ENCODE measurements around the gene TSHZ1. TPM values are rescaled to one million over a fixed set of nuclear protein-coding genes. Genes with fewer than 3 reads are reported as not detected.

TSHZ1 gene
- polyA plus RNA-seq, 1 donor from 2014 or later: 1.1 TPM

DNA sequence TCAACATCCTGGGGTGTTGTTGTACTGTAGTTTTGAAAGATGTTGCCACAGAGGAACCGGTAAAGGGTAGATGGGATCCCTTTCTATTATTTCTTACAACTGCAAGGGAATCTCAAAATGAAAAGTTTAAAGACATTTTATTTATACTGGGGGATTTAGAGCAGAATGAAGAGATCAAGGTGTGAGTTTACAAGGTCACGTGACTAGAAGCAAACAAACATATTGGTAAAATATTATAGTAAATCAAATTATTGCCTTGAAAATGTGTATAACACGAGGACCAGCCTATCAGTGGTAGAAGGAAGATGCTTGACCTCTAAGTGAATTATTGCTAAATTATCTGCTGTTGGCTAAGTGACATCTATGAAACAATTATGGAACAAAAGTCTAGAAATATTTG lies 119.7 kb downstream of the TSHZ1 start:
- Histone ChIP-seq H3K4me2 (ENCODE audit: low read length) (no peak overlapping the region), H3K27ac (ENCODE audit: low read length) (no peak overlapping the region), H3K36me3 (ENCODE audit: insufficient read depth, low read length) (no peaks in the 10 kb centered on the region), H3K79me2 (replicated peaks; ENCODE audit: insufficient read depth, low read length) (no peaks in the 10 kb centered on the region), H3K27me3 (ENCODE audit: insufficient read depth, low read depth, low read length) (no peaks in the 10 kb centered on the region), H3K9me3 (ENCODE audit: low read length) (no peaks in the 10 kb centered on the region), H3F3A (ENCODE audit: insufficient read depth, low read length, poor library complexity, severe bottlenecking) (no peaks in the 10 kb centered on the region), H4K20me1 (ENCODE audit: insufficient read depth) (no peaks in the 10 kb centered on the region), H3K9me2 (ENCODE audit: insufficient read depth, low read length) (no peaks in the 10 kb centered on the region), H3K9ac (ENCODE audit: low read length) (no peak overlapping the region), H2AFZ (ENCODE audit: low read depth, low read length) (no peak overlapping the region), H3K4me3 (ENCODE audit: low read length) (no peak overlapping the region)
- TF ChIP-seq, protein P1, sequence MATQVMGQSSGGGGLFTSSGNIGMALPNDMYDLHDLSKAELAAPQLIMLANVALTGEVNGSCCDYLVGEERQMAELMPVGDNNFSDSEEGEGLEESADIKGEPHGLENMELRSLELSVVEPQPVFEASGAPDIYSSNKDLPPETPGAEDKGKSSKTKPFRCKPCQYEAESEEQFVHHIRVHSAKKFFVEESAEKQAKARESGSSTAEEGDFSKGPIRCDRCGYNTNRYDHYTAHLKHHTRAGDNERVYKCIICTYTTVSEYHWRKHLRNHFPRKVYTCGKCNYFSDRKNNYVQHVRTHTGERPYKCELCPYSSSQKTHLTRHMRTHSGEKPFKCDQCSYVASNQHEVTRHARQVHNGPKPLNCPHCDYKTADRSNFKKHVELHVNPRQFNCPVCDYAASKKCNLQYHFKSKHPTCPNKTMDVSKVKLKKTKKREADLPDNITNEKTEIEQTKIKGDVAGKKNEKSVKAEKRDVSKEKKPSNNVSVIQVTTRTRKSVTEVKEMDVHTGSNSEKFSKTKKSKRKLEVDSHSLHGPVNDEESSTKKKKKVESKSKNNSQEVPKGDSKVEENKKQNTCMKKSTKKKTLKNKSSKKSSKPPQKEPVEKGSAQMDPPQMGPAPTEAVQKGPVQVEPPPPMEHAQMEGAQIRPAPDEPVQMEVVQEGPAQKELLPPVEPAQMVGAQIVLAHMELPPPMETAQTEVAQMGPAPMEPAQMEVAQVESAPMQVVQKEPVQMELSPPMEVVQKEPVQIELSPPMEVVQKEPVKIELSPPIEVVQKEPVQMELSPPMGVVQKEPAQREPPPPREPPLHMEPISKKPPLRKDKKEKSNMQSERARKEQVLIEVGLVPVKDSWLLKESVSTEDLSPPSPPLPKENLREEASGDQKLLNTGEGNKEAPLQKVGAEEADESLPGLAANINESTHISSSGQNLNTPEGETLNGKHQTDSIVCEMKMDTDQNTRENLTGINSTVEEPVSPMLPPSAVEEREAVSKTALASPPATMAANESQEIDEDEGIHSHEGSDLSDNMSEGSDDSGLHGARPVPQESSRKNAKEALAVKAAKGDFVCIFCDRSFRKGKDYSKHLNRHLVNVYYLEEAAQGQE (IDR thresholded peaks at IDR 0.05; ENCODE audit: borderline replicate concordance): no peak
- TF ChIP-seq EZH2 (IDR thresholded peaks at IDR 0.05; ENCODE audit: borderline replicate concordance, insufficient read depth, low read length, poor library complexity, severe bottlenecking) (no peak), POLR2AphosphoS5 (IDR thresholded peaks at IDR 0.05) (no peak), TAF1 (IDR thresholded peaks at IDR 0.05; ENCODE audit: low read depth) (no peak), SMC3 (conservative IDR thresholded peaks at IDR 0.05; ENCODE audit: poor library complexity) (no peak), EP300 (conservative IDR thresholded peaks at IDR 0.05; ENCODE audit: poor library complexity, severe bottlenecking) (no peak), RAD21 (conservative IDR thresholded peaks at IDR 0.05) (no peak), MXI1 (conservative IDR thresholded peaks at IDR 0.05; ENCODE audit: poor library complexity, severe bottlenecking) (no peak)
- TF ChIP-seq, protein P2, sequence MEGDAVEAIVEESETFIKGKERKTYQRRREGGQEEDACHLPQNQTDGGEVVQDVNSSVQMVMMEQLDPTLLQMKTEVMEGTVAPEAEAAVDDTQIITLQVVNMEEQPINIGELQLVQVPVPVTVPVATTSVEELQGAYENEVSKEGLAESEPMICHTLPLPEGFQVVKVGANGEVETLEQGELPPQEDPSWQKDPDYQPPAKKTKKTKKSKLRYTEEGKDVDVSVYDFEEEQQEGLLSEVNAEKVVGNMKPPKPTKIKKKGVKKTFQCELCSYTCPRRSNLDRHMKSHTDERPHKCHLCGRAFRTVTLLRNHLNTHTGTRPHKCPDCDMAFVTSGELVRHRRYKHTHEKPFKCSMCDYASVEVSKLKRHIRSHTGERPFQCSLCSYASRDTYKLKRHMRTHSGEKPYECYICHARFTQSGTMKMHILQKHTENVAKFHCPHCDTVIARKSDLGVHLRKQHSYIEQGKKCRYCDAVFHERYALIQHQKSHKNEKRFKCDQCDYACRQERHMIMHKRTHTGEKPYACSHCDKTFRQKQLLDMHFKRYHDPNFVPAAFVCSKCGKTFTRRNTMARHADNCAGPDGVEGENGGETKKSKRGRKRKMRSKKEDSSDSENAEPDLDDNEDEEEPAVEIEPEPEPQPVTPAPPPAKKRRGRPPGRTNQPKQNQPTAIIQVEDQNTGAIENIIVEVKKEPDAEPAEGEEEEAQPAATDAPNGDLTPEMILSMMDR (IDR thresholded peaks at IDR 0.05; ENCODE audit: poor library complexity, severe bottlenecking): no peak

DNA sequence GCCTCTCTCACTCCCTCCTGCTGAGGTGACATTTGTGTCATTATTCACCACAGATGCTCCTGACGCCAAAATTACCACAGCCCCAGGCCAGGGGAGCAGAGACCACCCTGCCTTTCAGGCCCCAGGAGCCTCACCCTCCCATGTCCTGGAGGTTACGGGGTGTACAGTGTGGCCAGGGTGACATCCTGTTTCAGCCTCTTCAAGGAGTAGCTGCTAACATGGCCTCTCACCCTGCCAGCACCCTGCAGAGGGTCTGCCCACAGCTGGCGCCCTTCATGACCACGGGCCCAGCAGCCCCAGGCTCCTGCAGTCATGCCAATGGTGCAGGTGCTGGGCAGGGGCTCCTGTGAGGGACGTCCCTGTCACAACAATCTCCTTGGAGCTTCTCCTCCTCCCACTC lies 124.3 kb downstream of the TSHZ1 start:
- Histone ChIP-seq H3K4me2 (ENCODE audit: low read length) (no peak overlapping the region), H3K9me3 (ENCODE audit: low read length) (no peaks in the 10 kb centered on the region), H4K20me1 (ENCODE audit: insufficient read depth) (no peaks in the 10 kb centered on the region), H3K9ac (ENCODE audit: low read length) (no peak overlapping the region), H3K27me3 (ENCODE audit: insufficient read depth, low read depth, low read length) (no peaks in the 10 kb centered on the region), H3K4me3 (ENCODE audit: low read length) (no peak overlapping the region), H3F3A (ENCODE audit: insufficient read depth, low read length, poor library complexity, severe bottlenecking) (no peaks in the 10 kb centered on the region), H2AFZ (ENCODE audit: low read depth, low read length) (no peak overlapping the region), H3K9me2 (ENCODE audit: insufficient read depth, low read length) (no peaks in the 10 kb centered on the region), H3K36me3 (ENCODE audit: insufficient read depth, low read length) (no peaks in the 10 kb centered on the region), H3K27ac (ENCODE audit: low read length) (no peak overlapping the region), H3K79me2 (replicated peaks; ENCODE audit: insufficient read depth, low read length) (no peaks in the 10 kb centered on the region)
- no peak for TF ChIP-seq POLR2AphosphoS5 (IDR thresholded peaks at IDR 0.05)

DNA sequence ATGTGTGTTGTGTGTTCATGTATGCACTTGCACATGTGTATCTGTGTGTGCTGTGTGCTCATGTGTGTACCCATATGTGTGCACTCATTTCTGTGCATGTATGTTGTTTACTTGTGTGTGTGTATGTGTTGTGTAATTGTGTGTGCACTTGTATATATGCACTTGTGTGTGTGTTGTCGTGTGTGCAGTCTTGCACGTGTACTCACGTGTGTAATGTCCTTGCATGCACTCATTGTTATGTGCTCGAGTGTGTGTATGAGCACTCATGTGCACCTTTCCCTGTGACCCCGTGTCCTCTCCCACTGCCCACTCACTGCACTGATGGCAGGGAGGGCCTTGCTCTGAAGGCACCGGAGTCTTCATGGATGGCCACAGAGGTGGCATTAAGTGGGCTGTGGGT lies 124.9 kb downstream of the TSHZ1 start:
- H3K36me3 ChIP-seq (ENCODE audit: insufficient read depth, low read length): no peaks in the 10 kb centered on the region
- H3K27ac ChIP-seq (ENCODE audit: low read length): no peak overlapping the region
- H3K9ac ChIP-seq (ENCODE audit: low read length): no peak overlapping the region
- no peak overlapping the region for H3K4me3 ChIP-seq (ENCODE audit: low read length)
- no peaks in the 10 kb centered on the region for H3K79me2 ChIP-seq (replicated peaks; ENCODE audit: insufficient read depth, low read length)
- H3K9me3 ChIP-seq (ENCODE audit: low read length): no peaks in the 10 kb centered on the region
- no peak overlapping the region for H3K4me2 ChIP-seq (ENCODE audit: low read length)
- H4K20me1 ChIP-seq (ENCODE audit: insufficient read depth): no peaks in the 10 kb centered on the region
- H3F3A ChIP-seq (ENCODE audit: insufficient read depth, low read length, poor library complexity, severe bottlenecking): no peaks in the 10 kb centered on the region
- H3K27me3 ChIP-seq (ENCODE audit: insufficient read depth, low read depth, low read length): no peaks in the 10 kb centered on the region
- TF ChIP-seq MXI1 (conservative IDR thresholded peaks at IDR 0.05; ENCODE audit: poor library complexity, severe bottlenecking) (no peak), RAD21 (conservative IDR thresholded peaks at IDR 0.05) (no peak), EZH2 (IDR thresholded peaks at IDR 0.05; ENCODE audit: borderline replicate concordance, insufficient read depth, low read length, poor library complexity, severe bottlenecking) (no peak), POLR2AphosphoS5 (IDR thresholded peaks at IDR 0.05) (no peak), SMC3 (conservative IDR thresholded peaks at IDR 0.05; ENCODE audit: poor library complexity) (no peak), TAF1 (IDR thresholded peaks at IDR 0.05; ENCODE audit: low read depth) (no peak), EP300 (conservative IDR thresholded peaks at IDR 0.05; ENCODE audit: poor library complexity, severe bottlenecking) (no peak)
- TF ChIP-seq, protein P2 (IDR thresholded peaks at IDR 0.05; ENCODE audit: poor library complexity, severe bottlenecking): no peak
- TF ChIP-seq, protein P1 (IDR thresholded peaks at IDR 0.05; ENCODE audit: borderline replicate concordance): no peak
- H3K9me2 ChIP-seq (ENCODE audit: insufficient read depth, low read length): no peaks in the 10 kb centered on the region
- H2AFZ ChIP-seq (ENCODE audit: low read depth, low read length): no peak overlapping the region

Data from neural cell (in vitro differentiated cells).